GM19023 (cell line): ENCODE data around the gene UBAP2L.
A peak's percentile ranks its signal among the peaks of the same experiment; 100 is the strongest.

Experiments
- ATAC-seq: cut with Tn5 transposase; IDR thresholded peaks from one replicate; pipeline ENCODE4 v1.9.1; 2021; ENCODE audit warnings: mild to moderate bottlenecking, moderate library complexity; ENCODE audit not compliant: unreplicated experiment

UBAP2L gene, protein sequence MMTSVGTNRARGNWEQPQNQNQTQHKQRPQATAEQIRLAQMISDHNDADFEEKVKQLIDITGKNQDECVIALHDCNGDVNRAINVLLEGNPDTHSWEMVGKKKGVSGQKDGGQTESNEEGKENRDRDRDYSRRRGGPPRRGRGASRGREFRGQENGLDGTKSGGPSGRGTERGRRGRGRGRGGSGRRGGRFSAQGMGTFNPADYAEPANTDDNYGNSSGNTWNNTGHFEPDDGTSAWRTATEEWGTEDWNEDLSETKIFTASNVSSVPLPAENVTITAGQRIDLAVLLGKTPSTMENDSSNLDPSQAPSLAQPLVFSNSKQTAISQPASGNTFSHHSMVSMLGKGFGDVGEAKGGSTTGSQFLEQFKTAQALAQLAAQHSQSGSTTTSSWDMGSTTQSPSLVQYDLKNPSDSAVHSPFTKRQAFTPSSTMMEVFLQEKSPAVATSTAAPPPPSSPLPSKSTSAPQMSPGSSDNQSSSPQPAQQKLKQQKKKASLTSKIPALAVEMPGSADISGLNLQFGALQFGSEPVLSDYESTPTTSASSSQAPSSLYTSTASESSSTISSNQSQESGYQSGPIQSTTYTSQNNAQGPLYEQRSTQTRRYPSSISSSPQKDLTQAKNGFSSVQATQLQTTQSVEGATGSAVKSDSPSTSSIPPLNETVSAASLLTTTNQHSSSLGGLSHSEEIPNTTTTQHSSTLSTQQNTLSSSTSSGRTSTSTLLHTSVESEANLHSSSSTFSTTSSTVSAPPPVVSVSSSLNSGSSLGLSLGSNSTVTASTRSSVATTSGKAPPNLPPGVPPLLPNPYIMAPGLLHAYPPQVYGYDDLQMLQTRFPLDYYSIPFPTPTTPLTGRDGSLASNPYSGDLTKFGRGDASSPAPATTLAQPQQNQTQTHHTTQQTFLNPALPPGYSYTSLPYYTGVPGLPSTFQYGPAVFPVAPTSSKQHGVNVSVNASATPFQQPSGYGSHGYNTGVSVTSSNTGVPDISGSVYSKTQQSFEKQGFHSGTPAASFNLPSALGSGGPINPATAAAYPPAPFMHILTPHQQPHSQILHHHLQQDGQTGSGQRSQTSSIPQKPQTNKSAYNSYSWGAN

DNA sequence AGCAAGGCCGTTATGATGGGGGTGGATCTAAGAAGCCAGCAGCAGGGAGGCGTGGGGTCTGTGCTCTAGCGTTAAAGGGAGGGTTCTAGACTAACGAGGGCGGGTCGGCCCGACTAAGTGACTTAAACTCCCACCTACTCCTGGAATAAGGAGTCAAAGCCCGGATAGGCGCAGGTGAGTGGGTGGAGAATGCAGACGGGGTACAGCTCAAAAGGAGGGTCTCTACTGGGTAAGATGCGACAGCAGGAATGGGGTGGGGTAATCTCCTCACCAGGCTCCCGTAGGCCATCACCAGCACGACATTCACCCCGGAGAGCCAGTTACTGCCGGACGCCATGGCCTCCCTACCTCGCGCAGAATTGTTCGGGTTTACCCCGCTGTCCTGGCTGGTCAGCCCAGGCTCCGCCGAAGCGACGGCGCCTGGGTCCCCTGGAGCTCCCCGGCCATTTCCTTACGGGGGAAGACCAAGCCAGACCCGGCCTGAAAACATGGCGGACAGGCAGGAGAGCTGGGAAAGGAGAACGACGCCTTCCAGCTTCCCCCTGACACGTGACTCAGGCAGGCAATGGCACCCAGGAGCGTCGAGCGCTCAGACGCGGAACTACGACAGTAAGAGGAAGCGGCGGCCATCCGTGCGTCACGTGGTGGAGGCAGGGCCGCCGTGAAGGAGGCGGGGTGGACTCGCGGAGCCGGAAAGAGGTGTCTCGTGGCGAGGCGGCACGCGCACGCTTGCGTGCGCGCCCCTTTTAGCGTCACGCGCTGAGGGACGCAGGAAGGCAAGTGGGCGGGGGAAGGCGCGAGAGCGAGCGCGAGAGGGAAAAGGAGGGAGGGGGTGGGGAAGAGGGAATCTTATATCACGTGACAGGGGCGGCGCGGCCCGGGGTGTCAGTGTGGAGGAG is at the start of gene UBAP2L:
Gene UBAP2L (plus strand): TSS at position 885 of the 899 bp plus-strand sequence. CDS start 4,169 bp downstream, outside the sequence.
- ATAC-seq = peak; percentile 90

DNA sequence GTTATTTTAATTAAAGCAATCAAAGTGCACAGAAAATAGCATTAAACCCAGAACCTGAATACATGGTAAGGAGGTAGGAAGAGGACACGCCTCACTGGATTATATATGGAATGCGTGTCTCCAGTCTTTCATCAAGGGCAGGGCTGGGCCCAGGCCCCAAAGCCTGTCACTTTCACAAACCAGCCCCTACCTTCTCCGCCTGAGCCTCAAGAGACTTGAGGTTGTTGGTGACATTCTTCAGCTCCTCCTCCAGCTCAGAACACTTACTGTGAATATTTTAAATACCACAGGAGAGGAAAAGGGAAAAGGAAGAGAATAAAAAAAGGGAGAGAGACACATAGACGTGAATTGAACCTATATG is 49.6 kb upstream of the UBAP2L start:
- ATAC-seq = no peak

DNA sequence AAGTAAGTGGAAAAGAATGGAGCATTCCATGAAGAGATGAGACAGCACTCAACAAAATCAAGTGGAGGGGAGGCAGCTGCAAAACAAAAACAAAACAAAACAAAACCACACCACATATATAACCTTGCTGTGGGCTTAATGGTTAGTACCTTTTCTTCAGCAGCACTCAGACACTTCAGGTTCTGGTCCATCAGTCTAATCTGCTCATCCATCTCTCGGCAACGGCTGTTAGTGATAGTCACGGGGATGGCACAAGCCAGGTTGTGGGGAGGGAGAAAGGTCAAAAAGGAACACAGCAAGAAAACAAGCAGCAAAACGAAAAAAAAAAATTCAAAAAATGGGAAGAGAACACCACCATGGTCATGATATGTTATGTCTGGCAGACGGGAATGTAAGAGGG is 48.9 kb upstream of the UBAP2L start:
- ATAC-seq = no peak

GRCh38 chr1:154174654-154175053 is 46.1 kb upstream of the UBAP2L start:
- ATAC-seq = no peak

- ATAC-seq = no peak
Observed at GRCh38 chr1:154176337-154176736, 44.4 kb upstream of the UBAP2L start.

DNA sequence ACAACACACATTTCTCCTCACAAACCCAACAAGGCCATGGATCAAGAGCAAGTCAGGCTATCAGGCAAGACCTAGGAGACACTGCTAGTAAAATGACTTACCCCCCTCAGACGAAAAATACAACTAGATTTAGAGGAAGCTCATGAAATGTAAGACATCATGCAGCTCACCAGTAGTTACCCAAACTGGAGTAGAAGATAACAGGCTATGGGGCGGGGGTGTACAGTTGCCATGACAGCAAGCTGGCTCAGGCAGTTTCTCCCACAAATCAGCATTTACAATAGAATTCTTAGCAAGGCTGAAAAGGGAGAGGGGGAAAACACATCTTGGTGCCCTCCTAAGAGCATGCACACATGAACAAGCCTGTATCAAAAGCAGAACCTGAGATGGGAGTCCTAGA is 42.7 kb upstream of the UBAP2L start:
- ATAC-seq = no peak

- ATAC-seq = no peak
Observed at GRCh38 chr1:154178911-154179811, 41.6 kb upstream of the UBAP2L start.

DNA sequence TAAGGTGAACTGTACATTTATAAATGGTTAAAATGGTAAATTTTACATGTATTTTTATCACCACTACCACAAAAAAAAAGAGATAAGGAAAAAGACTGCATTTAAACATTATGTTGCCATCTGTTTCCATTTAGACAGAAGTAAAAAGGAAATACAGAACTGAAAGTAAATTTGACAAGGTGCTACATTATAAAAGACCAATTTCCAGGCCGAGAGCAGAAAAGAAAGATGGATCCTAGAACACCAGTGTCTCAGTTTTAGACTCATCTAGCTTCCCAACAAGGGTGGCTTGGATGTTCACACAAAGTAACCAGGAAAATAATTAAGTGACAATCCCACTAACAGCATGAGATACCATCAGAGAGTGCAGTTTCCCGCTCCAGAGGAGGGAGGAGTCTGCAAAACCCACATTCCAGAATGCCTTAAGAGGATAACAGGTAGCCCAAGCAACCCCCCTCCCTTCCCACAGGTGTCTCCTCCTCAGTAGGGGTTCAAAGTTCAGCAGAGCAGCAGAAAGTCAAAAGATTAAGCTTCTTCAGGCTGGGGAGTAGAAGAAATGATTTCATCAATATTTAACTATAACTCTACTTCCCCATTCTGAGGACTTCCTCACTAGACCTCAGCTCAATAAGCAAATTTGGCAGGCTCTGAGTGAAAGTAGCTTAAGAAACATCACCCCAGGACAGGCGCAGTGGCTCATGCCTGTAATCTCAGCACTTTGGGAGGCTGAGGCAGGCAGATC is 40.6 kb upstream of the UBAP2L start:
- ATAC-seq = no peak

GRCh38 chr1:154181944-154182343 is 38.8 kb upstream of the UBAP2L start:
- no peak for ATAC-seq

DNA sequence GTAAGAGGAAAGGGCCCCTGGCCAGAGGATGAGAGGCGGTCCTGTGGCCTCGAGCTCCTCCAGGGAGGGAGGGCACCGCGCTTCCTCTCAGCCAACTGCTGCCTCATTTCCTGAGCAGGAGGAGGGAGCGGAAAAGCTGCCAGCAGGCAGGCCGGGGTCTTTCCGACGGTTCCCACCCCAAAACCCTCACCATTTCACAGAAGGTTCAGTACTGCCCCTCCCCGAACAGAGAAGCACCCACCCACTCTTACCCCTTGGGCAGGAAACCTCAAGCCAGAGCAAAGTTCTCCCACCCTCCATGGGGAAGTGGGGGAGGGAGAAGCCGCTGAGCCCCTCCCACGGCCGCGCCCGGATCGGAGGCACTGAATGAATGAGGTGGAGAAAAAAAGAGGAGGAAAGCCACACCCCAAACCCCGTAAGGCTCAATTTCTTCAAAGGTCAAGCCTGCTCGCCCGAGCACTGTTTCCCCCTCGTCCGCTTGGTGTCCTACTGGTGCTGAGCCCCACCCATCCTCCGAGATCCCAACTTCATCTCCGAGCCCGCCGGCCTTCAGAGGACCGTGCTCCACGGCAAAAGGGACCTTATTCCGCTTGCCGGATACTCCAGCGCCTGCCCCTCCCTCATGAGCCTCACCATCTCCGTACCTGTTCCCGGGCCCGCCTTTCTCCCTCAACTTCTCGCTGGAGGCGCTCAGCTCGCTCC is 38.3 kb upstream of the UBAP2L start:
- peak; percentile 42 for ATAC-seq

- peak; percentile 86 for ATAC-seq
Observed at GRCh38 chr1:154183046-154183915, 37.5 kb upstream of the UBAP2L start.

DNA sequence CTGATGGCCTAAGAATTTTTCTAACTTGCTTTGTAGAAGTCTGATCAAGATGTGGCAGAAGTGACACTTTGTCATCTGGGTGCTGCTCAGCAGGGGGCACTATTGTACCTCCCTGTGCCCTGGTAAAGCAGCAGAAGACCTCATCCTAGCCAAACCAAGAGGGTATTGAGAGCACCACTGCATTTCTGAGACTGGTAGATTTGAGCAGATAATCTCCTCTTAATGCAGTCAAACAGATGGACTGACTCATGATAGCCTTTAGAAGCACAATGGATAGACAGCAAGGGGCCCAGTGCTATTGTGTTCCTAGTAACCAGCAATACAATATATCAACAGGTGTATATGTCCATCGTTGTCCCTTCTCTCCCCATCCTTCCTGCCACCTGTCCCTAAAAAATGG is 34.6 kb upstream of the UBAP2L start:
- no peak for ATAC-seq

DNA sequence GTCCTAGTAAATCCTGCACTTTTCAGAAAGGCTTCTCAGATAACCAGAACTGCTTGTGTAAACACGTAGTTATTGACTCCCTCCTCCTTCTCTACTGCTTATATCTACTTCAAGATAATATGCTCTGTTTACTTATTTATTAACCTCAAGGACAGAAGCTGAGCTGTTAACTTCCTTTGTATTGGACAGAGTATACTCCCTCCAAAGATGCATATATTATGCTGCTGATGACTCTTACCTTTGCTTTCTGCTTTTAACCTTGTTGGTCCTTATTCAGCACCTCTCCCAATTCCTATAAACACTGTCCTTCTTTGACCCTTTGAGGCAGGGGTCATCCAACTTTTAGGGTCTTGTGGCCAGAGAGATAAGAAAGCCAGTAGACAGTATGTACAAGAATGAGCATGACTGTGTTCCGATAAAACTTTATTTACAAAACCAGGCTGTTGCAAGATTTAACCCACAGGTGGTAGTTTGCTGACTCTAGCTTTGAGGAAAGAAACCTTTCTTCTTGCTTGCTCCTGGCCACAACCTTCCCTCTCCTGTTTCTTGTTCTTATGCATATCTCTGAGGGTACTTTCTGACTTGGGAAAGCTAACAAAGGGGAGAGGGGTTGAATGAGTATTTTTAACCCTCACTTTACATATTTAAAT is 33.8 kb upstream of the UBAP2L start:
- no peak for ATAC-seq

GRCh38 chr1:154190550-154190949 is 30.2 kb upstream of the UBAP2L start:
- no peak for ATAC-seq

- no peak for ATAC-seq
Observed at GRCh38 chr1:154191990-154192461, 28.7 kb upstream of the UBAP2L start, which contains the start of gene TPM3. Gene TPM3, minus strand, starts transcription at chr1:154192100. Its CDS starts 82 bp downstream, at chr1:154192018.

DNA sequence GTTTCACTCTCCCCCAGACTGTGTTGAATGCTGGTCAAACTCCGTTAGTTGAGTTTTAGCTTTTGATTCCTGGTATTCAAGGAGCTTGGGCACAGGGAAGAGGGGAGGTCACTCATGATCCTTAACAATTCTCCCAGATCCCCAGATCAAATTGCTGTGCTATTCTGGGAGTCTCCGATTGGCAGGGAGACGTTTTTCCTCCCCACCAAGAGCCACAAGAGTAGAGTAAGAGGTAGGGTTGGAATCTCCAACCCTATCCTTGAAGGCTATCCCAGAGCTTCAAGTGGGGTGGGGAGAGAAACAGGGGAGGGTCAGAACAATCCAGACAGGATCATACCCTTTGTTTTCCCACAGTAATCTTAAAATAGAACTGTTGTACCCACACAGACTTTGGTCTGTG is 28.3 kb upstream of the UBAP2L start:
- ATAC-seq = no peak

GRCh38 chr1:154193821-154194220 is 26.9 kb upstream of the UBAP2L start:
- ATAC-seq = no peak
